Measurements from ENCODE around the gene STOX2. TPM values are rescaled to one million over a fixed set of nuclear protein-coding genes. Genes with fewer than 3 reads are reported as not detected.

Gene STOX2
- total and polyA plus RNA-seq, 2 of the 8 experiments (the other 6 are each of a cell fraction or from before 2014, with no cell fraction given), result 5.5 to 20.0 TPM

GRCh38 chr4:184030036-184030435 is 124.9 kb downstream of the STOX2 start:
- ChIA-PET CTCF (ENCODE audit: partially characterized antibody) (interaction anchor here (1.1 kb wide), 1 partner anchor 69 kb away, joined by 3 read pairs; no protein-coding TSS in a partner anchor), POLR2A (ENCODE audit: partially characterized antibody) (interaction anchor here (1.4 to 1.7 kb wide), 2 partner anchors 9 to 10 kb away, joined by 3 to 4 read pairs; no protein-coding TSS in a partner anchor)
- TF ChIP-seq USF2 (IDR thresholded peaks at IDR 0.05; ENCODE audit: low read length) (no peak), RXRA (IDR thresholded peaks at IDR 0.05; ENCODE audit: insufficient read depth, low read depth, low read length) (no peak), RAD21 (IDR thresholded peaks at IDR 0.05 in 1 of 2, conservative IDR thresholded peaks at IDR 0.05 in 1 of 2; ENCODE audit: low read depth in 2 of 2, low read length in 2 of 2) (no peak)
- Histone ChIP-seq H2BK20ac (ENCODE audit: low read length) (no peak overlapping the region), H2BK12ac (ENCODE audit: low read depth, low read length) (no peak overlapping the region), H2AFZ (ENCODE audit: low read length) (no peak overlapping the region), H3K4ac (replicated peaks; ENCODE audit: insufficient read length, low read depth, low read length) (no peak overlapping the region), H2BK120ac (replicated peaks; ENCODE audit: low read depth, low read length) (no peak overlapping the region), H3K4me1 (replicated peaks in 1 of 4; ENCODE audit: control insufficient read depth in 3 of 4, insufficient read depth in 4 of 4, low read length in 3 of 4) (no peaks in the 10 kb centered on the region), H3K27me3 (replicated peaks in 1 of 4; ENCODE audit: control insufficient read depth in 3 of 4, extremely low read depth in 1 of 4, insufficient read depth in 3 of 4, low read length in 3 of 4) (peaks cover 0 to 1% (median 0%) of the 10 kb centered on the region in 4 experiments; a peak in 1 of 7 replicates), H3K9ac (replicated peaks in 1 of 4; ENCODE audit: extremely low read depth in 1 of 4, low read depth in 3 of 4, low read length in 3 of 4) (no peak overlapping the region), H4K20me1 (replicated peaks in 1 of 2; ENCODE audit: control insufficient read depth in 1 of 2, insufficient read depth in 2 of 2, low read length in 2 of 2) (no peaks in the 10 kb centered on the region), H3K23ac (ENCODE audit: insufficient read length) (no peak overlapping the region), H3K18ac (ENCODE audit: extremely low read depth, low read length) (no peak overlapping the region), H2BK5ac (ENCODE audit: low read depth, low read length) (no peak overlapping the region), H3K79me1 (ENCODE audit: low read depth, low read length) (no peaks in the 10 kb centered on the region), H2AK5ac (ENCODE audit: low read depth, low read length) (no peak overlapping the region), H3K56ac (replicated peaks; ENCODE audit: insufficient read length, low read depth, low read length) (no peak overlapping the region), H4K5ac (ENCODE audit: insufficient read length, low read depth, low read length) (no peak overlapping the region), H3K27ac (ENCODE audit: low read depth, low read length) (no peak overlapping the region), H3K79me2 (ENCODE audit: control insufficient read depth in 1 of 2, insufficient read depth in 2 of 2, low read length in 2 of 2) (no peaks in the 10 kb centered on the region), H3K9me3 (ENCODE audit: insufficient read depth in 2 of 2, low read depth in 1 of 2, low read length in 1 of 2) (no peaks in the 10 kb centered on the region), H3K36me3 (ENCODE audit: control insufficient read depth in 2 of 4, insufficient read depth in 4 of 4, low read length in 3 of 4) (no peaks in the 10 kb centered on the region), H4K8ac (ENCODE audit: extremely low read depth, insufficient read depth, low read length) (no peak overlapping the region), H4K91ac (replicated peaks; ENCODE audit: insufficient read length, low read length) (no peak overlapping the region), H3K23me2 (ENCODE audit: low read depth, low read length) (no peaks in the 10 kb centered on the region), H3K4me3 (ENCODE audit: extremely low read depth in 1 of 4, insufficient read depth in 2 of 4, low read depth in 3 of 4, low read length in 4 of 4) (no peak overlapping the region), H3K14ac (ENCODE audit: insufficient read length) (no peak overlapping the region), H2BK15ac (ENCODE audit: low read length) (no peak overlapping the region), H3K4me2 (ENCODE audit: insufficient read depth in 1 of 2, low read depth in 2 of 2, low read length in 2 of 2) (no peak overlapping the region)
- WGBS, 2 experiments (ENCODE audit: extremely low coverage in 1 of 2, insufficient coverage in 1 of 2, insufficient read length in 1 of 2, insufficient replicate concordance in 2 of 2, low coverage in 1 of 2, low lambda C conversion rate in 2 of 2, missing lambda C conversion rate in 1 of 2), result 83% methylated on average over 11 of the region's 11 CpGs; no CpG with 5 or more reads in 1 of the 2 experiments
- DNase-seq (ENCODE audit: low read depth in 1 of 2, low spot score in 2 of 2) (no peak), FAIRE-seq (no peak)
